DOHH2 (cell line): Measurements from ENCODE around the gene SHC3.

Source experiments
- H3F3A ChIP-seq: fragments of 200-600 bp; sonication (generic), shearing (Covaris generic); 2 replicates; pipeline ENCODE4 v1.6.0; 2016; ENCODE audit warnings: antibody characterized with exemption, mild to moderate bottlenecking; ENCODE audit not compliant: control insufficient read depth, insufficient read depth
- H3K27ac ChIP-seq: fragments of 200-600 bp; sonication (generic); 2 replicates; pipeline ENCODE4 v1.5.1; 2014; ENCODE audit warnings: low read depth, mild to moderate bottlenecking, low read length, moderate library complexity
- H3K27me3 ChIP-seq: fragments of 200-600 bp; sonication (generic); 2 replicates; pipeline ENCODE4 v1.6.1; 2014; ENCODE audit warnings: mild to moderate bottlenecking, low read length, mixed read lengths; ENCODE audit not compliant: control insufficient read depth
- H3K36me3 ChIP-seq: fragments of 200-600 bp; sonication (generic); 2 replicates; pipeline ENCODE4 v1.6.1; 2014; ENCODE audit warnings: mild to moderate bottlenecking, low read length, moderate library complexity, mixed read lengths; ENCODE audit not compliant: control insufficient read depth
- H3K4me1 ChIP-seq: fragments of 200-600 bp; sonication (generic); 2 replicates; pipeline ENCODE4 v1.6.1; 2014; ENCODE audit warnings: mild to moderate bottlenecking, low read length, mixed read lengths; ENCODE audit not compliant: control insufficient read depth
- H3K4me2 ChIP-seq: fragments of 200-600 bp; sonication (generic); 2 replicates; pipeline ENCODE4 v1.6.0; 2014; ENCODE audit warnings: mild to moderate bottlenecking, low read length, moderate library complexity
- H3K4me3 ChIP-seq: fragments of 200-600 bp; sonication (generic); 2 replicates; pipeline ENCODE4 v1.5.1; 2014; ENCODE audit warnings: mild to moderate bottlenecking, low read length, mixed read lengths
- H3K79me2 ChIP-seq: fragments of 200-600 bp; sonication (generic); 2 replicates; pipeline ENCODE4 v1.6.1; 2014; ENCODE audit warnings: mild to moderate bottlenecking, low read length, mixed read lengths; ENCODE audit not compliant: control insufficient read depth
- H3K9me2 ChIP-seq: fragments of 200-600 bp; sonication (generic); replicated peaks from 2 replicates; pipeline ENCODE4 v1.6.1; 2014; ENCODE audit warnings: mild to moderate bottlenecking, low read length, mixed read lengths; ENCODE audit not compliant: control insufficient read depth
- H3K9me3 ChIP-seq: fragments of 200-600 bp; sonication (generic); 2 replicates; pipeline ENCODE4 v1.6.1; 2014; ENCODE audit warnings: antibody characterized with exemption, low read length, mixed read lengths; ENCODE audit not compliant: control insufficient read depth, insufficient read depth
- H4K20me1 ChIP-seq: fragments of 200-600 bp; sonication (generic); 2 replicates; pipeline ENCODE4 v1.6.0; 2014; ENCODE audit warnings: low read depth, mild to moderate bottlenecking, antibody characterized with exemption, low read length, moderate library complexity; ENCODE audit not compliant: control insufficient read depth, insufficient read depth
- CTCF ChIP-seq: fragments of 200-600 bp; sonication (generic); IDR thresholded peaks from one replicate; pipeline ENCODE4 v1.5.1; 2014; ENCODE audit warnings: antibody characterized with exemption, mild to moderate bottlenecking, low read depth, low read length; ENCODE audit not compliant: poor library complexity, severe bottlenecking
- EZH2phosphoT487 ChIP-seq: fragments of 200-600 bp; sonication (generic); IDR thresholded peaks from 2 replicates; pipeline ENCODE4 v1.6.1; 2017; ENCODE audit warnings: borderline replicate concordance, mild to moderate bottlenecking, antibody characterized with exemption, low read length, moderate library complexity, mixed read lengths

The SHC3 gene

DNA sequence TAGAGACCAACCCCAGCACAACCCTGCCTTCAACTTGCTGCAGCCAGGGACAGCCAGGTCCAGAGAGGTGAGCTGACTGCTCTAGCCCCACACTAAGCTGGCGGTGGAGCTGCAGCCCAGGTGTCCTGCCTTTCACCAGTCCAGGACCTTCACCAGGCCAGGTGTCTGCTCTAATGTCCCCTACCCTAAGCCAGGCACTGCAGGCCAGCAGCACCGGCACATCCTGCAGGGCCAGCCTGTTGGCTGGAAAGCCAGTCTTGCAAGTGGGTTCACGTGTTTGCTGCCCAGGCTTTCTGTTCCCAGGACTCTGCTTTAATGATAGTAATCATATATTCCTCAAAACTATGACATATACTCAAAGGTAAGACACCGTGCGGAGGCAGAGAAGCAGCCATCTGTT, 5.5 kb downstream of the SHC3 start:
- no peaks in the 10 kb centered on the region for H3K9me2 ChIP-seq
- H3K4me2 ChIP-seq, result no peak overlapping the region
- H3F3A ChIP-seq, result no peaks in the 10 kb centered on the region
- H3K4me1 ChIP-seq, result no peaks in the 10 kb centered on the region
- no peaks in the 10 kb centered on the region for H3K36me3 ChIP-seq
- H4K20me1 ChIP-seq, result no peaks in the 10 kb centered on the region
- H3K27me3 ChIP-seq, result peaks cover 8% of the 10 kb centered on the region; the same call in 1 of the 2 replicates
- TF ChIP-seq CTCF (no peak), EZH2phosphoT487 (no peak)
- H3K79me2 ChIP-seq, result no peaks in the 10 kb centered on the region
- no peak overlapping the region for H3K27ac ChIP-seq
- no peak overlapping the region for H3K4me3 ChIP-seq
- no peaks in the 10 kb centered on the region for H3K9me3 ChIP-seq

DNA sequence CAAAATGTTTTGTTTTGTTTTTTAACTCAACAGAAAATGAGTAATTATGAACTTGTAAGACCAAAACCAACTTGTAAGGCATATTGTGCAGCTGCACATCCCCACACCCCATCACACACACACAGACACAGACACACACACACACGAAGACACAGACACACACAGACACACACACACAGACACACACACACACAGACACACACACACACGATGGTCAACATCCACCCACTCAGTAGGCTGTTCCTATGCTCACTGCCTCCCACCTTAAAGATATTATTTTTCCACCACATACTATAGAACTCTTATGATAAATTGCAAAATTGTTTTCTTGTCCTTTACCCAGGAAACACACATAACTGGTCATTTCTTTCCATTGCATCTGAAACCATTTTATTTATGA, 6.2 kb downstream of the SHC3 start:
- peaks cover 8% of the 10 kb centered on the region; the same call in 1 of the 2 replicates for H3K27me3 ChIP-seq
- no peaks in the 10 kb centered on the region for H3F3A ChIP-seq
- no peaks in the 10 kb centered on the region for H3K9me2 ChIP-seq
- no peak overlapping the region for H3K27ac ChIP-seq
- H3K4me2 ChIP-seq, result no peak overlapping the region
- H3K4me1 ChIP-seq, result no peaks in the 10 kb centered on the region
- H3K79me2 ChIP-seq, result no peaks in the 10 kb centered on the region
- no peaks in the 10 kb centered on the region for H3K36me3 ChIP-seq
- no peaks in the 10 kb centered on the region for H3K9me3 ChIP-seq
- no peaks in the 10 kb centered on the region for H4K20me1 ChIP-seq
- no peak overlapping the region for H3K4me3 ChIP-seq
- no peak for TF ChIP-seq EZH2phosphoT487
- no peak for TF ChIP-seq CTCF

DNA sequence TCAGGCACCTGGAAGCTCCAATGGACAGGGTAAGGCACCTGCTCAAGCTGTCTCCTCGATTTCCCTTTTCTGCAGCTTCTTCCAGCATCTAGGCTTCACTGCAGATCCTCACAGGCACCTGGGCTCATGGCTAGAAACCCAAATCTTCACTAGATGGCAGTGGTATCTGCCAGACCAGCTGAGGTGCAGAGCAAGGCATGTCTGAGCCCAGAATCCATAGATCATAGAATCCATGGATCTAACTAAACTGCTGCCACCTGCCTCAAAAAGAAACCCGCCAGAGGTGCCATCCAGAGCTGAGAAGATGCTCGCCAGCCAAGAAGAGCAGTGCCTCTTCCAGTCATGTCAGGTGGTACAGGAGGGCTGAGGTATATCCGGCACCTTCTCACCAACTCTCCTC, 6.9 kb downstream of the SHC3 start:
- no peaks in the 10 kb centered on the region for H3F3A ChIP-seq
- no peaks in the 10 kb centered on the region for H3K9me3 ChIP-seq
- H3K9me2 ChIP-seq, result no peaks in the 10 kb centered on the region
- no peaks in the 10 kb centered on the region for H3K79me2 ChIP-seq
- TF ChIP-seq CTCF (no peak), EZH2phosphoT487 (no peak)
- no peak overlapping the region for H3K27ac ChIP-seq
- H3K4me2 ChIP-seq, result no peak overlapping the region
- H3K27me3 ChIP-seq, result peaks cover 4% of the 10 kb centered on the region; the same call in 1 of the 2 replicates
- H3K4me3 ChIP-seq, result no peak overlapping the region
- H4K20me1 ChIP-seq, result no peaks in the 10 kb centered on the region
- no peaks in the 10 kb centered on the region for H3K4me1 ChIP-seq
- H3K36me3 ChIP-seq, result no peaks in the 10 kb centered on the region

GRCh38 chr9:89171231-89171630, 7.4 kb downstream of the SHC3 start:
- H4K20me1 ChIP-seq, result no peaks in the 10 kb centered on the region
- no peaks in the 10 kb centered on the region for H3K9me2 ChIP-seq
- no peak overlapping the region for H3K4me3 ChIP-seq
- no peaks in the 10 kb centered on the region for H3K79me2 ChIP-seq
- no peaks in the 10 kb centered on the region for H3K9me3 ChIP-seq
- no peak overlapping the region for H3K4me2 ChIP-seq
- H3K27ac ChIP-seq, result no peak overlapping the region
- no peaks in the 10 kb centered on the region for H3K36me3 ChIP-seq
- no peaks in the 10 kb centered on the region for H3K4me1 ChIP-seq
- no peaks in the 10 kb centered on the region for H3K27me3 ChIP-seq
- no peak for TF ChIP-seq CTCF
- no peak for TF ChIP-seq EZH2phosphoT487
- no peaks in the 10 kb centered on the region for H3F3A ChIP-seq
